PC-3 (cell line): ENCODE measurements around the gene CFLAR. TPM values are rescaled to one million over a fixed set of nuclear protein-coding genes. Genes with fewer than 3 reads are reported as not detected.
"Not testable (repeated sequence)": the region's sequence is repeated elsewhere in the genome, so short reads cannot be mapped to it uniquely, and the experiment has no call there.

ENCODE experiments used
- ATAC-seq: fragments of 200-7000 bp; cut with Tn5 transposase; 2 replicates; pipeline ENCODE4 v1.9.1; 2020; ENCODE audit warnings: mild to moderate bottlenecking, moderate library complexity
- BruUV-seq: library from RNA; stranded (reverse); fragments of 400-500 nt; replicated peaks from 2 replicates; lab custom pipeline; 2021; lab: Mats Ljungman, UMichigan
- CTCF ChIA-PET: fragments of 300-600 bp; sonication (Branson Sonifier 250); formaldehyde crosslinking; loops from one replicate; lab custom pipeline; 2022; ENCODE audit warnings: antibody characterized with exemption; lab: Charles Lee
- POLR2A ChIA-PET: fragments of 300-600 bp; sonication (Branson Sonifier 250); formaldehyde crosslinking; loops from one replicate; lab custom pipeline; 2022; ENCODE audit warnings: antibody characterized with exemption; ENCODE audit not compliant: unreplicated experiment; lab: Charles Lee
- DNase-seq: peaks from one replicate; pipeline ENCODE4 v3.0.0-alpha.2; 2015
- H2AFZ ChIP-seq: fragments of 300-600 bp; sonication (generic); 2 replicates; pipeline ENCODE4 v1.6.0; 2016; ENCODE audit warnings: antibody characterized with exemption, low read length
- H3F3A ChIP-seq: fragments of 300-600 bp; sonication (generic); one replicate; pipeline ENCODE4 v1.6.0; 2017; ENCODE audit warnings: antibody characterized with exemption, low read length, control low read depth, mild to moderate bottlenecking; ENCODE audit not compliant: unreplicated experiment
- H3K27ac ChIP-seq: fragments of 300-600 bp; sonication (generic); 2 replicates; pipeline ENCODE4 v1.5.1; 2016; ENCODE audit warnings: mild to moderate bottlenecking, low read length
- H3K27me3 ChIP-seq: fragments of 300-600 bp; sonication (generic); 2 replicates; pipeline ENCODE4 v1.6.1; 2016; ENCODE audit warnings: low read length, mixed read lengths
- H3K36me3 ChIP-seq: fragments of 300-600 bp; sonication (generic); 2 replicates; pipeline ENCODE4 v1.6.1; 2016; ENCODE audit warnings: low read depth, mixed run types, low read length, mixed read lengths
- H3K4me1 ChIP-seq: fragments of 300-600 bp; sonication (generic); 2 replicates; pipeline ENCODE4 v1.5.1; 2016; ENCODE audit warnings: low read length; ENCODE audit not compliant: insufficient read depth
- H3K4me2 ChIP-seq: fragments of 300-600 bp; sonication (generic); 2 replicates; pipeline ENCODE4 v1.6.0; 2016; ENCODE audit warnings: low read length
- H3K4me3 ChIP-seq: fragments of 300-600 bp; sonication (generic); 2 replicates; pipeline ENCODE4 v1.5.1; 2016; ENCODE audit warnings: mild to moderate bottlenecking, low read length, mixed read lengths
- H3K79me2 ChIP-seq: fragments of 300-600 bp; sonication (generic); 2 replicates; pipeline ENCODE4 v1.6.1; 2017; ENCODE audit warnings: low read length, mixed read lengths
- H3K9ac ChIP-seq: fragments of 300-600 bp; sonication (generic); 2 replicates; pipeline ENCODE4 v1.6.0; 2016; ENCODE audit warnings: mild to moderate bottlenecking, low read length
- H3K9me2 ChIP-seq: fragments of 300-600 bp; sonication (generic); replicated peaks from 2 replicates; pipeline ENCODE4 v1.6.1; 2016; ENCODE audit warnings: mixed run types, low read length, mixed read lengths
- H3K9me3 ChIP-seq: fragments of 300-600 bp; sonication (generic); 2 replicates; pipeline ENCODE4 v1.6.1; 2016; ENCODE audit warnings: low read length, mixed read lengths
- H4K20me1 ChIP-seq: fragments of 300-600 bp; sonication (generic); 2 replicates; pipeline ENCODE4 v1.6.1; 2016; ENCODE audit warnings: low read length, mixed read lengths
- CTCF ChIP-seq: fragments of 300-600 bp; sonication (generic); conservative IDR thresholded peaks from 2 replicates; pipeline ENCODE4 v1.5.1; 2017; ENCODE audit warnings: antibody characterized with exemption, low read depth, mild to moderate bottlenecking, low read length
- EZH2 ChIP-seq: fragments of 300-600 bp; sonication (generic); IDR thresholded peaks from one replicate; pipeline ENCODE4 v1.6.1; 2017; ENCODE audit warnings: antibody characterized with exemption, mild to moderate bottlenecking, low read length; ENCODE audit not compliant: unreplicated experiment
- EZH2phosphoT487 ChIP-seq: fragments of 300-600 bp; sonication (generic); IDR thresholded peaks from 2 replicates; pipeline ENCODE4 v1.6.1; 2018; ENCODE audit warnings: mild to moderate bottlenecking, antibody characterized with exemption, low read length, borderline replicate concordance
- intact Hi-C: fragments of 100-400 bp; cut with micrococcal nuclease; formaldehyde crosslinking; loops from 2 replicates; pipeline ENCODE4 v1.9.0; 2023
- total RNA-seq: library from RNA; depleted of rRNA; stranded (reverse); fragments of >200 nt; gene quantifications from 2 replicates; pipeline ENCODE4 v1.2.3, GENCODE V29; 2014

The CFLAR gene
- total RNA-seq, 1 experiment from 2014 or later: 33.5 TPM

GRCh38 chr2:201183365-201183727 is 67.4 kb downstream of the CFLAR start:
- H3K27me3 ChIP-seq: no peaks in the 10 kb centered on the region
- peak overlapping the region; percentile 54 for H3K4me3 ChIP-seq
- TSS peak; percentile 83 for BruUV-seq
- intact Hi-C loops: loop anchor here (5.0 kb wide), 1 partner anchor 179 kb away; no protein-coding TSS in a partner anchor
- no peaks in the 10 kb centered on the region for H3K4me1 ChIP-seq
- peak overlapping the region; percentile 9 for H3K9ac ChIP-seq
- H3K4me2 ChIP-seq: peak overlapping the region; percentile 64
- no peaks in the 10 kb centered on the region for H3K9me3 ChIP-seq
- DNase-seq (no peak), ATAC-seq (no peak)
- H2AFZ ChIP-seq: peak overlapping the region; percentile 68
- H4K20me1 ChIP-seq: no peaks in the 10 kb centered on the region
- no peaks in the 10 kb centered on the region for H3K9me2 ChIP-seq
- CTCF ChIA-PET: interaction anchor here (0.6 to 1.8 kb wide), 2 partner anchors 49 to 218 kb away, joined by 3 to 38 read pairs; no protein-coding TSS in a partner anchor
- TF ChIP-seq EZH2 (no peak), EZH2phosphoT487 (no peak), CTCF (no peak)
- H3K27ac ChIP-seq: no peak overlapping the region
- H3F3A ChIP-seq: no peaks in the 10 kb centered on the region
- H3K36me3 ChIP-seq: no peaks in the 10 kb centered on the region
- POLR2A ChIA-PET: interaction anchor here (0.7 to 1.5 kb wide), 2 partner anchors 50 to 239 kb away, joined by 4 to 7 read pairs; no protein-coding TSS in a partner anchor
- no peaks in the 10 kb centered on the region for H3K79me2 ChIP-seq

- H3F3A ChIP-seq, H3K27me3 ChIP-seq, H3K9me3 ChIP-seq, ATAC-seq, H4K20me1 ChIP-seq, H2AFZ ChIP-seq, H3K4me1 ChIP-seq, H3K4me3 ChIP-seq, H3K27ac ChIP-seq, H3K79me2 ChIP-seq, DNase-seq, H3K9me2 ChIP-seq, POLR2A ChIA-PET, H3K36me3 ChIP-seq, H3K9ac ChIP-seq, BruUV-seq: not testable (repeated sequence)
- peak overlapping the region; percentile 64; the same call in 1 of the 2 replicates for H3K4me2 ChIP-seq
- intact Hi-C loops: loop anchor here (5.0 kb wide), 1 partner anchor 178 kb away; no protein-coding TSS in a partner anchor
- CTCF ChIA-PET: interaction anchor here (1.8 kb wide), 1 partner anchor 49 kb away, joined by 38 read pairs; no protein-coding TSS in a partner anchor
Observed at GRCh38 chr2:201183835-201184234, 67.9 kb downstream of the CFLAR start.

- H3K27me3 ChIP-seq, H2AFZ ChIP-seq, POLR2A ChIA-PET, H3K9me2 ChIP-seq, H3K4me3 ChIP-seq, H3K9me3 ChIP-seq, CTCF ChIA-PET, H3K4me2 ChIP-seq, ATAC-seq, H4K20me1 ChIP-seq, H3K79me2 ChIP-seq, H3F3A ChIP-seq, BruUV-seq, H3K27ac ChIP-seq, H3K4me1 ChIP-seq, H3K9ac ChIP-seq, DNase-seq, H3K36me3 ChIP-seq: not testable (repeated sequence)
- intact Hi-C loops: loop anchor here (5.0 kb wide), 1 partner anchor 178 kb away; no protein-coding TSS in a partner anchor
Observed at GRCh38 chr2:201184248-201184647, 68.3 kb downstream of the CFLAR start.

- no TSS peak for BruUV-seq
- Histone ChIP-seq H2AFZ (no peak overlapping the region), H3K79me2 (no peaks in the 10 kb centered on the region), H3K4me2 (no peak overlapping the region), H3K9me3 (no peaks in the 10 kb centered on the region), H4K20me1 (no peaks in the 10 kb centered on the region), H3K4me3 (no peak overlapping the region), H3K27ac (no peak overlapping the region), H3K4me1 (no peaks in the 10 kb centered on the region), H3K9me2 (no peaks in the 10 kb centered on the region), H3F3A (no peaks in the 10 kb centered on the region), H3K36me3 (no peaks in the 10 kb centered on the region), H3K27me3 (no peaks in the 10 kb centered on the region), H3K9ac (no peak overlapping the region)
- TF ChIP-seq CTCF (no peak), EZH2 (no peak), EZH2phosphoT487 (no peak)
- intact Hi-C loops: no loop called here
- DNase-seq (no peak), ATAC-seq (no peak)
- ChIA-PET POLR2A (no interaction called here), CTCF (no interaction called here)
Observed at GRCh38 chr2:201185863-201186262, 69.9 kb downstream of the CFLAR start.
